Ascending aorta (tissue), 2 donors: ENCODE measurements around the gene ZIC1. TPM values are rescaled to one million over a fixed set of nuclear protein-coding genes. Genes with fewer than 3 reads are reported as not detected.

Experiments used
- DNase-seq, 2 donors: peaks; one replicate each; pipeline ENCODE4 v3.0.0-alpha.2; 2019; ENCODE audit warnings: low spot score in 2 of 2
- H3K27ac ChIP-seq, 2 donors: fragments of 200-600 bp; sonication (generic); one replicate each; pipeline ENCODE4 v1.5.1; 2016 to 2017; ENCODE audit warnings: mild to moderate bottlenecking in 1 of 2
- H3K27me3 ChIP-seq: fragments of 200-600 bp; sonication (generic); one replicate; pipeline ENCODE4 v1.5.1; 2017
- H3K36me3 ChIP-seq, 2 donors: fragments of 200-600 bp; sonication (generic); one replicate each; pipeline ENCODE4 v1.5.1; 2016
- H3K4me1 ChIP-seq, 2 donors: fragments of 200-600 bp; sonication (generic); one replicate each; pipeline ENCODE4 v1.5.1; 2016 to 2017; ENCODE audit warnings: mild to moderate bottlenecking in 1 of 2
- H3K4me3 ChIP-seq, 2 donors: fragments of 200-600 bp; sonication (generic); one replicate each; pipeline ENCODE4 v1.5.1; 2016 to 2017; ENCODE audit warnings: mild to moderate bottlenecking in 1 of 2
- H3K9me3 ChIP-seq, 2 donors: fragments of 200-600 bp; sonication (generic); one replicate each; pipeline ENCODE4 v1.5.1; 2016
- CTCF ChIP-seq, 3 experiments: fragments of 200-600 bp in 2 of 3; fragments of 450-650 bp in 1 of 3; sonication (generic) in 2 of 3; IDR thresholded peaks; one replicate each; pipeline ENCODE4 v1.5.1; 2016 to 2019; ENCODE audit warnings: antibody characterized with exemption in 3 of 3, mild to moderate bottlenecking in 1 of 3, moderate library complexity in 1 of 3
- intact Hi-C: fragments of 100-400 bp; cut with DNase I; formaldehyde crosslinking; loops from one replicate; pipeline ENCODE4 v1.15.1; 2023
- total RNA-seq: library from RNA; depleted of rRNA; stranded (reverse); fragments of >200 nt; gene quantifications from one replicate; pipeline ENCODE4 v1.1.0, GENCODE V29; 2016

ZIC1 gene
- total RNA-seq, 1 donor from 2014 or later, result 1.5 TPM

DNA sequence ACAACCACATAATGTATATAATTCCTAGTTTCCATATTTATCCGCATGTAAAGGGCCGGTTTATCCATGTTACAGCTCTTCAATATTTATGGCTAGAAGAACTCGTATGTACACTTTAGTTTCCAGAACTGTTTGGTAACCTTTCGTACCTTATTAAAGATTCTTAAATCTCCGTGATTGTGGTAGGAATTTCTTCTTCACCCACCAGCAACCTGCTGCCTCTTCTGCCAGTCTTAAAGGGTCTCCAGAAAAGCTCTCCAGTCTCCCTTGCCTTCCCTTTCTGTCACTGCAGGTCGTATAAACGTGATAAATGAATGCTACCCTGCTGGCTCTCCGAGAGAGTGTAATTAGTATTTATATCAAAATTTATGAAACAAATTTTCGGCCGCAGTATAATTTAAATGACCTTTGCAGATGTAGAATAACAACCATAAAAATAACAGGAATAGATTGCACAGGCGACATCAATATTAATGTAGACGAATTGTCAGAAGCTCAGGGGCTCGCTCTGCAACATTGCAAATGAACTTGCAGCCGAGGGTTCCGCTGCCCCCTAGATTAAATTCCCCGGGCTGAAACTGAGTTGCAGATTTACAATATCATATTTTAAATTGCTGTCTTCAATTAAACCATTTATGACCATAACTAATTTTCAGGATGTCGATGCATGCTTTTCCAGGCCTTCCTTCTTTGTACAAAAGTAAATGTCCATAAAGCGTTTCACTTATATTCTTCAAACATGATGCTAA is 5.4 kb downstream of the ZIC1 start:
- intact Hi-C loops, result no loop called here
- peaks cover 47% of the 10 kb centered on the region for H3K27me3 ChIP-seq
- no peaks in the 10 kb centered on the region for H3K36me3 ChIP-seq
- H3K9me3 ChIP-seq, result peaks cover 0 to 4% of the 10 kb centered on the region in 2 donors
- H3K4me1 ChIP-seq, result peaks cover 9 to 15% of the 10 kb centered on the region in 2 donors
- no peak for DNase-seq
- no peak overlapping the region for H3K27ac ChIP-seq
- no peak overlapping the region for H3K4me3 ChIP-seq
- TF ChIP-seq CTCF (IDR thresholded peaks at IDR 0.05), result no peak

DNA sequence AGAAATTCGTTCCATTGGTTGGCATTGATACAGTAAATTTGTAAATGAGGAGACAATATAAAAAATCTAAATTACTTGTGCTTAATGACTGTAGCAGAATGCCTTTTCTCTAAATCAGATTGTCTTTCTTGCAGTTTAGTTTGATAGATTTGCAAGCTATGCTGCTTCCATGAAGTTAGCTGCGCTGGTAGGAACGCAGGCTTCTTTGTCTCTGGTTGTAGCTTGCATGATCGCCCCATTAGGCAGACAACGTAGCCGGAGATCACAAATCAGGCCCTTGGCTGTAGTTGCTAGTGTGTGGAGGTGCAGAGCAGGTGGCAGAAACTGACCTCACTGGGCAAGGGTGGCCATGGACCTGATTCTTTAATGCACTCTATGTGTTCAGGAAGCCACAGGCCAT is 6.1 kb downstream of the ZIC1 start:
- H3K36me3 ChIP-seq, result no peaks in the 10 kb centered on the region
- peaks cover 0 to 4% of the 10 kb centered on the region in 2 donors for H3K9me3 ChIP-seq
- intact Hi-C loops, result no loop called here
- no peak for TF ChIP-seq CTCF (IDR thresholded peaks at IDR 0.05)
- no peak overlapping the region for H3K27ac ChIP-seq
- H3K4me1 ChIP-seq, result peaks cover 5 to 8% of the 10 kb centered on the region in 2 donors
- peaks cover 47% of the 10 kb centered on the region for H3K27me3 ChIP-seq
- H3K4me3 ChIP-seq, result no peak overlapping the region
- DNase-seq, result no peak

GRCh38 chr3:147415874-147416273 is 6.7 kb downstream of the ZIC1 start:
- no peak for TF ChIP-seq CTCF (IDR thresholded peaks at IDR 0.05)
- H3K36me3 ChIP-seq, result no peaks in the 10 kb centered on the region
- H3K9me3 ChIP-seq, result peaks cover 0 to 4% of the 10 kb centered on the region in 2 donors
- intact Hi-C loops, result no loop called here
- no peak overlapping the region for H3K27ac ChIP-seq
- H3K27me3 ChIP-seq, result peaks cover 47% of the 10 kb centered on the region
- no peak for DNase-seq
- no peak overlapping the region for H3K4me3 ChIP-seq
- H3K4me1 ChIP-seq, result peaks cover 0 to 7% of the 10 kb centered on the region in 2 donors

- Histone ChIP-seq H3K36me3 (no peaks in the 10 kb centered on the region), H3K27me3 (peaks cover 53% of the 10 kb centered on the region), H3K27ac (no peak overlapping the region), H3K9me3 (peaks cover 0 to 4% of the 10 kb centered on the region in 2 donors), H3K4me3 (no peak overlapping the region), H3K4me1 (peaks cover 0 to 7% of the 10 kb centered on the region in 2 donors)
- no peak for DNase-seq
- no peak for TF ChIP-seq CTCF (IDR thresholded peaks at IDR 0.05)
- intact Hi-C loops, result no loop called here
Observed at GRCh38 chr3:147416931-147417330, 7.8 kb downstream of the ZIC1 start.

- DNase-seq, result no peak
- H3K4me3 ChIP-seq, result no peak overlapping the region
- intact Hi-C loops, result no loop called here
- no peak for TF ChIP-seq CTCF (IDR thresholded peaks at IDR 0.05)
- no peak overlapping the region for H3K27ac ChIP-seq
- peaks cover 0 to 7% of the 10 kb centered on the region in 2 donors for H3K4me1 ChIP-seq
- H3K27me3 ChIP-seq, result peaks cover 52% of the 10 kb centered on the region
- no peaks in the 10 kb centered on the region for H3K9me3 ChIP-seq
- H3K36me3 ChIP-seq, result no peaks in the 10 kb centered on the region
Observed at GRCh38 chr3:147417551-147418295, 8.6 kb downstream of the ZIC1 start.
